HepG2 (cell line): ENCODE measurements around the gene PAQR7. TPM values are rescaled to one million over a fixed set of nuclear protein-coding genes. Genes with fewer than 3 reads are reported as not detected.
A peak's percentile ranks its signal among the peaks of the same experiment; 100 is the strongest.

Experiments used
- ATAC-seq: fragments of 200-7000 bp; cut with Tn5 transposase; 3 replicates; pipeline ENCODE4 v1.9.1; 2020; ENCODE audit warnings: mild to moderate bottlenecking, moderate library complexity
- BruUV-seq: library from RNA; stranded (reverse); fragments of 400-500 nt; replicated peaks from 2 replicates; lab custom pipeline; 2021; lab: Mats Ljungman, UMichigan
- CTCF ChIA-PET: fragments of 300-600 bp; formaldehyde crosslinking; extraction: SDS; loops from one replicate; lab custom pipeline; 2021; ENCODE audit warnings: low total read pairs, inconsistent platforms, low intra/inter-chr PET ratio; lab: Yijun Ruan, JAX
- POLR2A ChIA-PET: fragments of 350-600 bp; sonication (Branson Sonifier 250); formaldehyde crosslinking; loops from one replicate; lab custom pipeline; 2020; ENCODE audit warnings: antibody characterized with exemption, inconsistent platforms; lab: Yijun Ruan, JAX
- DNase-seq: peaks from one replicate; pipeline ENCODE4 v3.0.0-alpha.2; 2015; ENCODE audit warnings: low spot score
- FAIRE-seq: peaks from 3 replicates; lab custom pipeline; 2011; peaks lifted over from hg19 to GRCh38; lab: Jason Lieb, UNC
- H2AFZ ChIP-seq: one replicate; pipeline ENCODE4 v1.6.1; 2011; ENCODE audit warnings: low read length, inconsistent platforms
- H3K27ac ChIP-seq: fragments of 300-600 bp; 3 replicates; pipeline ENCODE4 v1.8.0; 2011; ENCODE audit warnings: mixed run types, mild to moderate bottlenecking, mixed read lengths, low read length, inconsistent platforms; ENCODE audit not compliant: insufficient read depth; ENCODE audit errors: extremely low read length
- H3K27me3 ChIP-seq, 2 experiments: fragments of 200-600 bp in 1 of 2; 2 replicates in 1 of 2; 3 replicates in 1 of 2; pipeline versions ENCODE4 v1.6.0 to v1.8.0; 2011; ENCODE audit warnings: low read length in 2 of 2, mild to moderate bottlenecking in 2 of 2, moderate library complexity in 2 of 2, inconsistent platforms in 1 of 2; ENCODE audit not compliant: insufficient read depth in 2 of 2, control insufficient read depth in 1 of 2
- H3K36me3 ChIP-seq, 2 experiments: fragments of 200-600 bp in 1 of 2; replicated peaks in 1 of 2; 2 replicates in 1 of 2; 3 replicates in 1 of 2; pipeline versions ENCODE4 v1.5.1 to v1.8.0; 2011; ENCODE audit warnings: low read length in 2 of 2, inconsistent platforms in 1 of 2; ENCODE audit not compliant: insufficient read depth in 2 of 2, control insufficient read depth in 1 of 2
- H3K4me1 ChIP-seq: 2 replicates; pipeline ENCODE4 v1.5.1; 2012; ENCODE audit warnings: low read length, inconsistent platforms; ENCODE audit not compliant: insufficient read depth
- H3K4me2 ChIP-seq: 2 replicates; pipeline ENCODE4 v1.6.0; 2011; ENCODE audit warnings: low read depth, low read length, inconsistent platforms
- H3K4me3 ChIP-seq, 3 experiments: fragments of 200-600 bp in 1 of 3; sonication (generic), shearing (Covaris generic) in 1 of 3; replicated peaks in 1 of 3; 2 replicates each; pipeline ENCODE4 v1.5.1; 2011 to 2016; ENCODE audit warnings: low read length in 3 of 3, inconsistent platforms in 2 of 3, low read depth in 2 of 3, mild to moderate bottlenecking in 2 of 3, control low read depth in 1 of 3, mixed read lengths in 1 of 3; ENCODE audit not compliant: insufficient read depth in 1 of 3
- H3K79me2 ChIP-seq: one replicate; pipeline ENCODE4 v1.6.1; 2011; ENCODE audit warnings: low read length, inconsistent platforms; ENCODE audit not compliant: insufficient read depth
- H3K9ac ChIP-seq: 2 replicates; pipeline ENCODE4 v1.6.0; 2011; ENCODE audit warnings: mild to moderate bottlenecking, low read depth, low read length, inconsistent platforms; ENCODE audit not compliant: insufficient read depth
- H3K9me3 ChIP-seq: 2 replicates; pipeline ENCODE4 v1.5.1; 2012; ENCODE audit warnings: mild to moderate bottlenecking, low read length
- H4K20me1 ChIP-seq: 2 replicates; pipeline ENCODE4 v1.6.0; 2011; ENCODE audit warnings: inconsistent platforms, mild to moderate bottlenecking, low read length, moderate library complexity; ENCODE audit not compliant: insufficient read depth
- BHLHE40 ChIP-seq: IDR thresholded peaks from 2 replicates; pipeline ENCODE4 v1.6.1; 2011; ENCODE audit warnings: low read length, improper control_type of control experiment
- SMYD3 ChIP-seq: sonication (generic); formaldehyde crosslinking; IDR thresholded peaks from 2 replicates; pipeline ENCODE4 v1.8.1; 2023; ENCODE audit warnings: mild to moderate bottlenecking, missing genetic modification reagents
- TBL1XR1 ChIP-seq: fragments of 150-350 bp; IDR thresholded peaks from 2 replicates; pipeline ENCODE4 v1.6.1; 2014; ENCODE audit warnings: borderline replicate concordance, low read length; ENCODE audit not compliant: partially characterized antibody
- ZNF501 ChIP-seq: sonication (generic); formaldehyde crosslinking; IDR thresholded peaks from 2 replicates; pipeline ENCODE4 v1.5.1; 2020; ENCODE audit warnings: mild to moderate bottlenecking, moderate library complexity, missing genetic modification reagents
- ZNF576 ChIP-seq: sonication (generic); formaldehyde crosslinking; IDR thresholded peaks from 2 replicates; pipeline ENCODE4 v1.4.0; 2020; ENCODE audit warnings: mild to moderate bottlenecking, missing genetic modification reagents
- ZNF772 ChIP-seq: sonication (generic); formaldehyde crosslinking; IDR thresholded peaks from 2 replicates; pipeline ENCODE4 v1.5.0; 2020; ENCODE audit warnings: mild to moderate bottlenecking, missing genetic modification reagents
- WGBS: methylation state at CpG from one replicate; pipeline ENCODE4 v1.1.6; 2017; ENCODE audit warnings: low lambda C conversion rate; 5-methylcytosine and 5-hydroxymethylcytosine counted together
- in situ Hi-C: cut with HindIII; loops from 2 replicates; pipeline ENCODE4 v1.10.0; 2017; ENCODE audit warnings: low pct_unique_long_range_greater_than_20kb; ENCODE audit not compliant: extremely low pct_ligation_motif_present
- intact Hi-C: fragments of 100-400 bp; cut with micrococcal nuclease; formaldehyde crosslinking; loops from one replicate; pipeline ENCODE4 v1.10.0; 2022; ENCODE audit not compliant: unreplicated experiment
- polyA plus RNA-seq, 8 experiments: library from polyadenylated mRNA; depleted of rRNA in 3 of 8; stranded (reverse) in 7 of 8; unstranded in 1 of 8; fragments of >200 nt; fragmentation: Illumina TruSeq in 4 of 8; extraction: Trizol in 4 of 8; gene quantifications; 2 replicates each; pipeline versions ENCODE4 v1.2.1 to v1.2.3, GENCODE V29; 2011 to 2016; ENCODE audit warnings: low read depth in 4 of 8, missing spikeins in 1 of 8, mixed read lengths in 1 of 8; ENCODE audit not compliant: insufficient read depth in 1 of 8
- total RNA-seq, 5 experiments: library from RNA; depleted of rRNA; stranded (reverse); fragments of >200 nt; fragmentation: Illumina TruSeq; extraction: Trizol; gene quantifications; 2 replicates each; pipeline ENCODE4 v1.2.3, GENCODE V29; 2016; ENCODE audit warnings: low read depth in 1 of 5
- TF ChIP-seq, protein P1 (sequence below), 2 experiments: sonication (generic) in 1 of 2; formaldehyde crosslinking in 1 of 2; IDR thresholded peaks; 2 replicates each; pipeline versions ENCODE4 v1.5.1 to v1.6.1; 2011 to 2020; ENCODE audit warnings: borderline replicate concordance in 1 of 2, low read depth in 1 of 2, low read length in 1 of 2, mild to moderate bottlenecking in 1 of 2, missing genetic modification reagents in 1 of 2, moderate library complexity in 1 of 2

The PAQR7 gene
- total and polyA plus RNA-seq, 2 of the 13 experiments (the other 11 are each of a cell fraction or from before 2014, with no cell fraction given), result 13.2 to 16.6 TPM

- TF ChIP-seq SMYD3 (no peak), TBL1XR1 (no peak), ZNF576 (CRISPR knock-in tag) (no peak), BHLHE40 (peak; percentile 24; the same call in 1 of the 2 replicates)
Measured at GRCh38 chr1:25861316-25862286, 13.9 kb downstream of the PAQR7 start (continued).

- H3K4me3 ChIP-seq, result peak within 1 kb of the TSS; percentile 88 to 94 (median 93)
- under 1% methylated on average over 60 of the region's 77 CpGs for WGBS
- H3K36me3 ChIP-seq, result peaks cover 8 to 15% of the 10 kb centered on the region in 2 experiments; a peak in 4 of 5 replicates
- H3K79me2 ChIP-seq, result peaks cover 33% of the 10 kb centered on the region
- FAIRE-seq (peak; percentile 47), DNase-seq (peak; percentile 71), ATAC-seq (peak; percentile 87)
- intact Hi-C loops, result no loop called here
- H3K4me1 ChIP-seq, result peaks cover 63% of the 10 kb centered on the region
- in situ Hi-C loops, result no loop called here
- BruUV-seq, result no TSS peak
- CTCF ChIA-PET, result interaction anchor here (1.3 kb wide), 1 partner anchor 36 kb away, joined by 3 read pairs; no protein-coding TSS in a partner anchor
- no peaks in the 10 kb centered on the region; a peak in 1 of 5 replicates for H3K27me3 ChIP-seq
- H3K27ac ChIP-seq, result peak within 1 kb of the TSS; percentile 87
- POLR2A ChIA-PET, result no interaction called here
- peak within 1 kb of the TSS; percentile 97 for H3K4me2 ChIP-seq
- H3K9me3 ChIP-seq, result no peaks in the 10 kb centered on the region
- peak within 1 kb of the TSS; percentile 80 for H3K9ac ChIP-seq
- no peaks in the 10 kb centered on the region for H4K20me1 ChIP-seq
- H2AFZ ChIP-seq, result peak within 1 kb of the TSS; percentile 87
- TF ChIP-seq, protein P1, sequence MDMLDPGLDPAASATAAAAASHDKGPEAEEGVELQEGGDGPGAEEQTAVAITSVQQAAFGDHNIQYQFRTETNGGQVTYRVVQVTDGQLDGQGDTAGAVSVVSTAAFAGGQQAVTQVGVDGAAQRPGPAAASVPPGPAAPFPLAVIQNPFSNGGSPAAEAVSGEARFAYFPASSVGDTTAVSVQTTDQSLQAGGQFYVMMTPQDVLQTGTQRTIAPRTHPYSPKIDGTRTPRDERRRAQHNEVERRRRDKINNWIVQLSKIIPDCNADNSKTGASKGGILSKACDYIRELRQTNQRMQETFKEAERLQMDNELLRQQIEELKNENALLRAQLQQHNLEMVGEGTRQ (IDR thresholded peaks at IDR 0.05; ENCODE audit: low read depth, low read length), result no peak
- TF ChIP-seq, protein P1 (CRISPR knock-in tag; IDR thresholded peaks at IDR 0.05; ENCODE audit: borderline replicate concordance), result 0 out of 2 replicates have a peak, but pooled peaks have one; percentile 3
- TF ChIP-seq ZNF772 (CRISPR knock-in tag) (no peak), ZNF501 (peak; percentile 70)
Measured at GRCh38 chr1:25858906-25859789, 16.4 kb downstream of the PAQR7 start, which contains the start of gene AUNIP. Gene AUNIP, minus strand, starts transcription at chr1:25859457. Its CDS starts 100 bp downstream, at chr1:25859357.
